ENCODE data around the gene FGF19.

FGF19 gene

GRCh38 chr11:69703768-69704507 is at the start of gene FGF19:
Gene FGF19, minus strand, starts transcription at chr11:69704022. Its CDS starts 146 bp downstream, at chr11:69703876.
- DNase-seq (ENCODE audit: low read depth in 2 of 2): no peak

GRCh38 chr11:69752890-69753289 is 49.1 kb upstream of the FGF19 start:
- no peak for DNase-seq (ENCODE audit: low read depth in 2 of 2)

GRCh38 chr11:69750875-69751597 is 47.2 kb upstream of the FGF19 start:
- DNase-seq (ENCODE audit: low read depth in 2 of 2): no peak

- DNase-seq (ENCODE audit: low read depth in 2 of 2): no peak
Measured at GRCh38 chr11:69750108-69750850, 46.5 kb upstream of the FGF19 start.

- DNase-seq (ENCODE audit: low read depth in 2 of 2): no peak
Measured at GRCh38 chr11:69748637-69749036, 44.8 kb upstream of the FGF19 start.

- DNase-seq (ENCODE audit: low read depth in 2 of 2): no peak
Measured at GRCh38 chr11:69746752-69747742, 43.2 kb upstream of the FGF19 start.

GRCh38 chr11:69746140-69746539 is 42.3 kb upstream of the FGF19 start:
- DNase-seq (ENCODE audit: low read depth in 2 of 2): no peak

- no peak for DNase-seq (ENCODE audit: low read depth in 2 of 2)
Measured at GRCh38 chr11:69745201-69745600, 41.4 kb upstream of the FGF19 start.

- no peak for DNase-seq (ENCODE audit: low read depth in 2 of 2)
Measured at GRCh38 chr11:69744435-69744834, 40.6 kb upstream of the FGF19 start.

- no peak for DNase-seq (ENCODE audit: low read depth in 2 of 2)
Measured at GRCh38 chr11:69734841-69735240, 31.0 kb upstream of the FGF19 start.

- no peak for DNase-seq (ENCODE audit: low read depth in 2 of 2)
Measured at GRCh38 chr11:69734367-69734766, 30.5 kb upstream of the FGF19 start.

- no peak for DNase-seq (ENCODE audit: low read depth in 2 of 2)
Measured at GRCh38 chr11:69732910-69733309, 29.1 kb upstream of the FGF19 start.

GRCh38 chr11:69731110-69731509 is 27.3 kb upstream of the FGF19 start:
- DNase-seq (ENCODE audit: low read depth in 2 of 2): no peak

GRCh38 chr11:69730500-69730899 is 26.7 kb upstream of the FGF19 start:
- DNase-seq (ENCODE audit: low read depth in 2 of 2): no peak

- DNase-seq (ENCODE audit: low read depth in 2 of 2): no peak
Measured at GRCh38 chr11:69729252-69729651, 25.4 kb upstream of the FGF19 start.

GRCh38 chr11:69727266-69727665 is 23.4 kb upstream of the FGF19 start:
- DNase-seq (ENCODE audit: low read depth in 2 of 2): no peak

- DNase-seq (ENCODE audit: low read depth in 2 of 2): no peak
Measured at GRCh38 chr11:69726481-69726880, 22.7 kb upstream of the FGF19 start.

- DNase-seq (ENCODE audit: low read depth in 2 of 2): no peak
Measured at GRCh38 chr11:69726019-69726418, 22.2 kb upstream of the FGF19 start.

- DNase-seq (ENCODE audit: low read depth in 2 of 2): no peak
Measured at GRCh38 chr11:69721745-69722144, 17.9 kb upstream of the FGF19 start.

GRCh38 chr11:69721106-69721505 is 17.3 kb upstream of the FGF19 start:
- DNase-seq (ENCODE audit: low read depth in 2 of 2): no peak

GRCh38 chr11:69718912-69719311 is 15.1 kb upstream of the FGF19 start:
- no peak for DNase-seq (ENCODE audit: low read depth in 2 of 2)

All from stimulated activated CD8-positive, alpha-beta memory T cell treated with anti-CD3 and anti-CD28 coated beads, Interleukin-15, amount 100 ng/mL, for 4 hours (primary cell).